Neural progenitor cell (in vitro differentiated cells): ENCODE results near the gene TRIM73. TPM values are rescaled to one million over a fixed set of nuclear protein-coding genes. Genes with fewer than 3 reads are reported as not detected.
"Not testable (repeated sequence)": the region's sequence is repeated elsewhere in the genome, so short reads cannot be mapped to it uniquely, and the experiment has no call there.

Source experiments
- DNase-seq: peaks from one replicate; pipeline ENCODE4 v3.0.0-alpha.2; 2016; ENCODE audit warnings: low spot score
- H2AFZ ChIP-seq: fragments of 200-600 bp; sonication (generic); replicated peaks from 2 replicates; pipeline ENCODE4 v1.6.1; 2016; ENCODE audit warnings: antibody characterized with exemption
- H3F3A ChIP-seq: fragments of 200-600 bp; sonication (generic); 2 replicates; pipeline ENCODE4 v1.6.1; 2016; ENCODE audit warnings: antibody characterized with exemption, low read depth
- H3K27ac ChIP-seq: fragments of 200-600 bp; sonication (generic); 2 replicates; pipeline ENCODE4 v1.5.1; 2016; ENCODE audit warnings: mild to moderate bottlenecking
- H3K27me3 ChIP-seq: fragments of 200-600 bp; sonication (generic); 2 replicates; pipeline ENCODE4 v1.6.1; 2016; ENCODE audit warnings: mild to moderate bottlenecking, moderate library complexity
- H3K36me3 ChIP-seq: fragments of 200-600 bp; sonication (generic); 2 replicates; pipeline ENCODE4 v1.5.1; 2016
- H3K4me1 ChIP-seq: fragments of 200-600 bp; sonication (generic); 2 replicates; pipeline ENCODE4 v1.6.1; 2016; ENCODE audit warnings: mixed run types
- H3K4me2 ChIP-seq: fragments of 200-600 bp; sonication (generic); 2 replicates; pipeline ENCODE4 v1.6.1; 2016
- H3K4me3 ChIP-seq: fragments of 200-600 bp; sonication (generic); 2 replicates; pipeline ENCODE4 v1.5.1; 2016
- H3K79me2 ChIP-seq: fragments of 200-600 bp; sonication (generic); 2 replicates; pipeline ENCODE4 v1.6.1; 2016; ENCODE audit warnings: low read depth
- H3K9ac ChIP-seq: fragments of 200-600 bp; sonication (generic); 2 replicates; pipeline ENCODE4 v1.6.1; 2016
- H3K9me3 ChIP-seq: fragments of 200-600 bp; sonication (generic); 2 replicates; pipeline ENCODE4 v1.5.1; 2016; ENCODE audit warnings: low read depth
- H4K20me1 ChIP-seq: fragments of 200-600 bp; sonication (generic); 2 replicates; pipeline ENCODE4 v1.6.1; 2016; ENCODE audit warnings: low read depth
- H3K27ac Mint-ChIP-seq: 3 replicates; pipeline ENCODE4 v1.8.0; 2021; ENCODE audit warnings: mixed read lengths
- H3K27me3 Mint-ChIP-seq: 2 replicates; pipeline ENCODE4 v1.8.0; 2022; ENCODE audit warnings: low read depth, mild to moderate bottlenecking, inconsistent platforms, moderate library complexity, mixed read lengths; ENCODE audit not compliant: insufficient read depth
- H3K36me3 Mint-ChIP-seq: 3 replicates; pipeline ENCODE4 v1.8.0; 2021; ENCODE audit warnings: mixed read lengths
- H3K4me1 Mint-ChIP-seq: 3 replicates; pipeline ENCODE4 v1.8.0; 2021; ENCODE audit warnings: mixed read lengths
- H3K4me3 Mint-ChIP-seq: 3 replicates; pipeline ENCODE4 v1.8.0; 2021; ENCODE audit warnings: mild to moderate bottlenecking, moderate library complexity, mixed read lengths
- H3K9me3 Mint-ChIP-seq: 3 replicates; pipeline ENCODE4 v1.8.0; 2020; ENCODE audit warnings: mixed read lengths
- total RNA-seq: library from RNA; depleted of rRNA; stranded (reverse); fragments of >200 nt; gene quantifications from 2 replicates; pipeline ENCODE4 v1.2.3, GENCODE V29; 2015; ENCODE audit warnings: low replicate concordance

Gene TRIM73
- total RNA-seq, 1 donor from 2014 or later = 0.17 TPM

DNA sequence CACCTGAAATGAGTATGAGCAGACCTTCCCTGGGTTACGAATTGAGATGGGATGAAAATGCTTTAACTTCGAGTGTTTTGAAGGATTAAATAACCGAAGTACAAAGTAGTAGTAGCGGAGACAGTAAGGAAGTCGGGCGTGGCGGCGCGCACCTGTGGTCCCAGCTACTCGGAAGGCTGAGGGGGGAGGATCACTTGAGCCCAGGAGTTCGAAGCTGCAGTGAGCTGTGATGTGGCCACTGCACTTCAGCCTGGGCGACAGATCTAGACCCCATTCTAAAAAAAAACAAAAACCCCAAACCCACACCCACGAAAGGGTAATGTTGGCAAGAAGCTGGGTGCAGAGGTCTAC, 15.4 kb downstream of the TRIM73 start:
- not testable (repeated sequence) for DNase-seq, H3K9ac ChIP-seq, H2AFZ ChIP-seq, H3K4me1 ChIP-seq, H3K36me3 Mint-ChIP-seq, H3K36me3 ChIP-seq, H4K20me1 ChIP-seq, H3K4me1 Mint-ChIP-seq, H3K9me3 Mint-ChIP-seq, H3K4me2 ChIP-seq, H3K4me3 Mint-ChIP-seq, H3K27me3 Mint-ChIP-seq, H3K27ac Mint-ChIP-seq, H3K9me3 ChIP-seq, H3K4me3 ChIP-seq, H3K27me3 ChIP-seq, H3K79me2 ChIP-seq, H3F3A ChIP-seq, H3K27ac ChIP-seq

DNA sequence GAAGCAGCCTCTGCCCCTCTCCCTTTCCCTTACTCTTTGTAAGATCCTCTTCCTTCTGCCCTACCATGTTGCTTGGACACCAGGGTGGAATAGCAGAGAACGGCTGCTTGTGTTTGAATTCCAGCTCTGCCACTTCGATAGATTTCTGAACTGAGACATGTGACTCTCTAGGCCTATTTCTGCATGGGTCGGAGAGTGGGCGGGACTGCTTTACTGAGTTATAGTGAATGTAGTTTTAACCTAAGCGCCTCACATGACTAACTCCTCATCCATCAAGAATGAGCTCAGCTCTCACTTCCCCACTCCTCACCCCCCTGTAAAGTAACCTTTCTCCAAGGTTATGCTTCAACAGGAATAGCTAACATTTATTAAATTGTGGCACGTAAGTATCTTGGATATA, 18.8 kb downstream of the TRIM73 start:
- H3K4me3 Mint-ChIP-seq, H3K79me2 ChIP-seq, H3K36me3 ChIP-seq, H3K4me3 ChIP-seq, H3K4me2 ChIP-seq, DNase-seq, H3K27ac ChIP-seq, H3K27ac Mint-ChIP-seq, H3K27me3 Mint-ChIP-seq, H3K27me3 ChIP-seq, H3K4me1 ChIP-seq, H3K4me1 Mint-ChIP-seq, H3K9me3 Mint-ChIP-seq, H2AFZ ChIP-seq, H3K36me3 Mint-ChIP-seq, H3K9ac ChIP-seq, H3K9me3 ChIP-seq, H3F3A ChIP-seq, H4K20me1 ChIP-seq: not testable (repeated sequence)

DNA sequence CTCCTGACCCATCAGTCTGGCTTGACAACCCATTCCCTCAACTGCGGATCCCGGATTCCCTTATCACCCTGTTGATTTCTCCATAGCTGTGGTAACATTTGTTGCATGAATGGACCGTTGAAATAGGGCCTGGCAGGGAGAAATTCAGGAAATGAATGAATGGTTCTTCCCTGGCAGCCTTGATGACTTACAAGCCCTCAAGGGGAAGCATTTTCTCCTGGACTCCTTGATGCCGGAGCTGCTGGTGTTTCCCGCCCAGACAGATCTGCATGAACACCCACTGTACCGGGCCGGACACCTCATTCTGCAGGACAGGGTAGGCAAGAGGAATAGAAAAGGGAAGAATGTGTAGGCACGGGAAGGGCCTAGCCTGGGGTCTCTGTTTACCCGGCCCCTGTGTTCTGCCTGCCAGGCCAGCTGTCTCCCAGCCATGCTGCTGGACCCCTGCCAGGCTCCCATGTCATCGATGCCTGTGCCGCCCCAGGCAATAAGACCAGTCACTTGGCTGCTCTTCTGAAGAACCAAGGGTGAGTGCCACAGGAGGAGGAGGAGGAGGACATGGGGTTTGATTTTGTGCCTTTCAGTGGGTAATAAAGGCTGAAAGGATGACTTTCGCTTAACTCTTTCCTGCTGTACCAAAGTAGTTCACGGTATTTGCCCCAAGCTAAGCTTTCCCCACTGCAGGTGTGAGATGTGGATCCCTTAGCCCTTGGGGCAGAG, 19.4 kb downstream of the TRIM73 start:
- H3K9me3 ChIP-seq, H3K4me1 Mint-ChIP-seq, H3K36me3 Mint-ChIP-seq, H3K27ac ChIP-seq, H2AFZ ChIP-seq, H3K4me2 ChIP-seq, H3K4me3 Mint-ChIP-seq, DNase-seq, H3K36me3 ChIP-seq, H3F3A ChIP-seq, H3K4me3 ChIP-seq, H3K4me1 ChIP-seq, H3K27me3 Mint-ChIP-seq, H4K20me1 ChIP-seq, H3K79me2 ChIP-seq, H3K27me3 ChIP-seq, H3K9me3 Mint-ChIP-seq, H3K9ac ChIP-seq, H3K27ac Mint-ChIP-seq: not testable (repeated sequence)

DNA sequence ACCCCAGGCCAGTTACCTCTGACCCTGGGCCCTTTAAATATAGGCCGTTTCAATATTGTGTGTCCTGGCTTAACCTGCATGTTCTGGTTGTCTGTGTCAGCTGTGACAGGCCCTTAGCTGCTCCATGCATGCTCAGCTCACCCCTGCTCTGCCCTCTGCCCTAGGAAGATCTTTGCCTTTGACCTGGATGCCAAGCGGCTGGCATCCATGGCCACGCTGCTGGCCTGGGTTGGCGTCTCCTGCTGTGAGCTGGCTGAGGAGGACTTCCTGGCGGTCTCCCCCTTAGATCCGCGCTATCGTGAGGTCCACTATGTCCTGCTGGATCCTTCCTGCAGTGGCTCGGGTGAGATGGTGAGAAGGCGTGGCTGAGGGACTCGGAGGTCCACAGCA, 20.0 kb downstream of the TRIM73 start:
- H4K20me1 ChIP-seq, H3K9me3 ChIP-seq, H3K36me3 ChIP-seq, H3K4me1 ChIP-seq, H3K9me3 Mint-ChIP-seq, H3K27me3 ChIP-seq, H3K9ac ChIP-seq, H3K27ac Mint-ChIP-seq, H3K4me3 ChIP-seq, DNase-seq, H3K4me1 Mint-ChIP-seq, H3K27me3 Mint-ChIP-seq, H3K4me3 Mint-ChIP-seq, H3K4me2 ChIP-seq, H3F3A ChIP-seq, H3K79me2 ChIP-seq, H3K27ac ChIP-seq, H3K36me3 Mint-ChIP-seq, H2AFZ ChIP-seq: not testable (repeated sequence)

DNA sequence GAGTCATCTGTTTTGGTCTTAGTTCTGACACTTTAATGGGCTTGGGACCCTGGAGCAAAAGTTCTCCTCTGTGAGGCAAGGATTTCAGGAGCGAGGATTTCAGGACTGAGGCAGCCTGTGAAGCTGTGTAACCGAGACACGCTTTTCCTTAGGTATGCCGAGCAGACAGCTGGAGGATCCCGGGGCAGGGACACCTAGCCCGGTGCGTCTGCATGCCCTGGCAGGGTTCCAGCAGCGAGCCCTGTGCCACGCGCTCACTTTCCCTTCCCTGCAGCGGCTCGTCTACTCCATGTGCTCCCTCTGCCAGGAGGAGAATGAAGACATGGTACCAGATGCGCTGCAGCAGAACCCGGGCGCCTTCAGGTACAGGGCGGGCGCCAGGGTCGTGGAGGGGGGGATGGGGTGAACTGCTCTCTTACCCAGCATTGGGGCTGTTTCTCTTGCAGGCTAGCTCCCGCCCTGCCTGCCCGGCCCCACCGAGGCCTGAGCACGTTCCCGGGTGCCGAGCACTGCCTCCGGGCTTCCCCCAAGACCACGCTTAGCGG, 20.5 kb downstream of the TRIM73 start:
- H3K27me3 Mint-ChIP-seq, H3K27me3 ChIP-seq, H3K36me3 ChIP-seq, H3K9me3 ChIP-seq, H3K9ac ChIP-seq, H3K27ac Mint-ChIP-seq, H3K4me1 Mint-ChIP-seq, H4K20me1 ChIP-seq, H3K36me3 Mint-ChIP-seq, H3K79me2 ChIP-seq, DNase-seq, H3K4me2 ChIP-seq, H3K27ac ChIP-seq, H3K4me3 Mint-ChIP-seq, H3K9me3 Mint-ChIP-seq, H2AFZ ChIP-seq, H3F3A ChIP-seq, H3K4me1 ChIP-seq, H3K4me3 ChIP-seq: not testable (repeated sequence)

DNA sequence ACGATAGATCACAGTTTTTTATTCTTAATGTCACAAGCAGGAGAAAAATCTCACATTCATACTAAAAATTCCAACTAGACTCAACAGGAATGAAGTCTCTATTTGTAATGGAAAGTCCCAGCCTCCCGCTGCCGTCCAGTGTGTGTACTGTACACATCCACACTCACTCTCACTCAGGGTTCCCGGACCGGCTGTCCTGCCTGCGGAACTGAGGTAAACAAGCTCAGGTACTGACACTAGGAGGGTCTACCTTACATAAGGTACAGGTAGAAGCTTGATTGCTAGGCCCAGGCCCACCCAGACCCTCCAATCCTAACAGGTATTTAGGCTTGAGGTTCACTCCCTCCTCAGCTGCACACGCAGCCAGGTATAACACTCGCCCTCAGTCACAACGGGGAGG, 21.4 kb downstream of the TRIM73 start:
- not testable (repeated sequence) for H3K36me3 Mint-ChIP-seq, DNase-seq, H3K27ac Mint-ChIP-seq, H3K4me2 ChIP-seq, H3K79me2 ChIP-seq, H2AFZ ChIP-seq, H3K27me3 Mint-ChIP-seq, H4K20me1 ChIP-seq, H3K4me3 Mint-ChIP-seq, H3K9me3 ChIP-seq, H3K4me1 ChIP-seq, H3K4me1 Mint-ChIP-seq, H3K4me3 ChIP-seq, H3K27me3 ChIP-seq, H3K36me3 ChIP-seq, H3K27ac ChIP-seq, H3K9ac ChIP-seq, H3F3A ChIP-seq, H3K9me3 Mint-ChIP-seq

DNA sequence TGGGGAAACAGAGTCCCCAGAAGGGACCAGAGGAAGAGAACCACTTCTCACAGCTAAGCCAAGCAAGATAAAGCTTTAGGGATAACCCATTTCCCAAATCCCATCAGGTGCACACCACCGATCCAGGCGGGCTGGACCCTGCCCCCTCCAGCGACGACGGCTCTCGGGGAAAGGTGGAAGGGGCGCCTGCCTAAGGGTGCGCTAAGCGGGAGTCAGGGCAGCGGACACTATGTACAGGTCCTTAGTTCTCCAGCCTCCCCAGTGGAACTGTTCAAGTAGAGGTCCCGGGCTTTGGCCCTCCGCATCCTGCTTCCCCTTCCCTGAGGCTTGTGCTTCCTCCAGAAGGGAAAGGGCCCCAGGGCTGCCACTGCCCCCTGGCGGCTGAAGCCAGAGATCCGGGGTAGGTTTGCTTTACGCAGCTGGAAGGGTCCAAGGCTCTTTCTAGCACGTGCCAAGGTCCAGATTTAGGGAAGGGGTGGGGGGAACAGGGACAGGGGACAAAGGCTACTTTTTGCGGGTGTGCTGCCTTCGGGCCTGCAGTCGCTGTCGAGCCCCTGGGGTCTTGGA, 22.9 kb downstream of the TRIM73 start:
- DNase-seq, H4K20me1 ChIP-seq, H3K36me3 ChIP-seq, H3F3A ChIP-seq, H3K4me1 Mint-ChIP-seq, H3K36me3 Mint-ChIP-seq, H3K79me2 ChIP-seq, H3K27me3 ChIP-seq, H3K9me3 ChIP-seq, H3K9ac ChIP-seq, H2AFZ ChIP-seq, H3K4me2 ChIP-seq, H3K4me3 Mint-ChIP-seq, H3K9me3 Mint-ChIP-seq, H3K4me3 ChIP-seq, H3K27me3 Mint-ChIP-seq, H3K27ac Mint-ChIP-seq, H3K4me1 ChIP-seq, H3K27ac ChIP-seq: not testable (repeated sequence)

DNA sequence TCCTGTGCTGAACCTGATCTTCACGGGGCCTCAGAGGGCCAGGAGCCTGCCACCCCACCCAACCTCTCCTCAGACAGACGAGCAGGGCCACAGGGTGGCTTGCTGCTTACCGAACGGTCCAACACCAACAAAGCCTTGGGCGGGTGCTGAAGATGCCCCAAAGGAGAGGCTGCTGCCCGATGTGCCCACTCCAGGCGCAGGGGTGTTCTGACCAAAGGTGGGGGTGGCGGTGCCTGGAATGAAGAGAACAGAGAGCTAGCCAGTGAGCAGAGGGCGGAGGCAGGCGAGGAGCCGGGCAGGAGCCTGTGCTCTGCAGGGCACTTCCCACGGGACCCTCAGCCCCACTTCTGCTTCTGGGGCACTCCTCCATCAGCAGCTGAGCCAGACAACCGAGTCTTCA, 23.8 kb downstream of the TRIM73 start:
- not testable (repeated sequence) for H4K20me1 ChIP-seq, H2AFZ ChIP-seq, H3K79me2 ChIP-seq, H3K27me3 Mint-ChIP-seq, H3K27me3 ChIP-seq, H3F3A ChIP-seq, H3K9me3 ChIP-seq, H3K4me3 ChIP-seq, H3K27ac ChIP-seq, H3K4me2 ChIP-seq, H3K4me3 Mint-ChIP-seq, H3K4me1 ChIP-seq, H3K36me3 ChIP-seq, H3K4me1 Mint-ChIP-seq, DNase-seq, H3K27ac Mint-ChIP-seq, H3K9me3 Mint-ChIP-seq, H3K36me3 Mint-ChIP-seq, H3K9ac ChIP-seq
